Mesodermal cell (in vitro differentiated cells): ENCODE results near the gene OR8U1. TPM values are rescaled to one million over a fixed set of nuclear protein-coding genes. Genes with fewer than 3 reads are reported as not detected.
A peak's percentile ranks its signal among the peaks of the same experiment; 100 is the strongest.
"Not testable (repeated sequence)": the region's sequence is repeated elsewhere in the genome, so short reads cannot be mapped to it uniquely, and the experiment has no call there.

ENCODE experiments used
- H3K27ac ChIP-seq: 2 replicates; pipeline ENCODE4 v1.7.0; 2013; ENCODE audit warnings: mild to moderate bottlenecking, low read depth, low read length, moderate library complexity; ENCODE audit not compliant: severe bottlenecking
- H3K36me3 ChIP-seq: 2 replicates; pipeline ENCODE4 v1.7.1; 2013; ENCODE audit warnings: mild to moderate bottlenecking, low read length, moderate library complexity; ENCODE audit not compliant: control insufficient read depth, insufficient read depth
- H3K4me1 ChIP-seq: one replicate; pipeline ENCODE4 v1.7.1; 2013; ENCODE audit warnings: mild to moderate bottlenecking, low read length; ENCODE audit not compliant: insufficient read depth, control insufficient read depth, poor library complexity, severe bottlenecking
- H3K4me3 ChIP-seq: 2 replicates; pipeline ENCODE4 v1.7.0; 2013; ENCODE audit warnings: low read length, control low read depth, mild to moderate bottlenecking; ENCODE audit not compliant: insufficient read depth, poor library complexity, severe bottlenecking; ENCODE audit errors: extremely low read depth
- H3K9me3 ChIP-seq: 2 replicates; pipeline ENCODE4 v1.7.1; 2013; ENCODE audit warnings: mild to moderate bottlenecking, low read length, moderate library complexity; ENCODE audit not compliant: control insufficient read depth
- WGBS, 2 experiments: methylation state at CpG; one replicate each; pipeline ENCODE4 v1.1.5; 2013; ENCODE audit warnings: missing lambda C conversion rate in 2 of 2; ENCODE audit not compliant: insufficient coverage in 2 of 2; 5-methylcytosine and 5-hydroxymethylcytosine counted together
- polyA plus RNA-seq, 2 experiments: library from polyadenylated mRNA; stranded (reverse); fragments of 50-300 nt; gene quantifications; one replicate each; pipeline ENCODE4 v1.2.3, GENCODE V29; 2013

OR8U1 gene
- polyA plus RNA-seq (2013, experiment 1 of 2), result not detected
- not detected for polyA plus RNA-seq (2013, experiment 2 of 2)

GRCh38 chr11:56375324-56375723 lies at the start of gene OR8U1:
OR8U1 (plus strand) TSS chr11:56375624; CDS start chr11:56375624, 0 bp downstream.
- no peaks in the 10 kb centered on the region for H3K9me3 ChIP-seq
- no peaks in the 10 kb centered on the region for H3K4me1 ChIP-seq
- H3K27ac ChIP-seq, result no peak within 1 kb of the TSS
- WGBS, 2 experiments, result 54 to 80% methylated on average over 1 of the region's 2 CpGs
- no peak within 1 kb of the TSS for H3K4me3 ChIP-seq
- no peaks in the 10 kb centered on the region for H3K36me3 ChIP-seq

DNA sequence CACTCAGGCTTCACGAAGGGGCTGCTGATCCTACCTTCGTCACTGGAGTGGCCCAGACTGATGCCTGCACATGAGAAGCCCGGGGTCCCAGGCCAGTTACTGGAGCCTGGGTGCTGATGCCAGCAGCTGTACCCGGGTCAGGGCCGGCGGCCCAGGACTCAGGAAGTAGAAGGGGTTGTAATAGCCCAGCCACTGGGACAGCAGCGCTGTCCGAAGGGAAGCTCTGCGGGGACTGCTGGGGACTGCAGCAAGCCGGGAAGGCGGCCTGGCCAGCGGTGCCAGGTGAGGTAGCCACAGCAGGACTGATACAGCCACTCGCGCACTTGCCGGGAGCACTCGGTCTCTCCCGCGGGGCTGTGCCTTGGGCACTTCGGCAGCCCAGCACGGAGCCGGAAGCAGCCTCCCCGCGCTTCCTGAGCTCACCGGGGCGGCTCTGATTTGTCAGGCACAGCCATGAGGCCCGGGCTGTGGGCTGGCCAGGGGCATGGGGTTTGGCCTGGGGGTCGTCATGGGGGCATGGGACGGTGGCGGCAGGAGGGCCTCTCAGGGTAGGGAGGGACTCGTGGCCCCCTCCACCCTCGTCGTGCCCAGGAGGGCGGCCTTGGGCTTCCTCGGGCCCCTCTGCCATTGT lies 43.4 kb upstream of the OR8U1 start:
- no peak overlapping the region for H3K27ac ChIP-seq
- 93 to 96% methylated on average over 28 of the region's 34 CpGs for WGBS, 2 experiments
- H3K4me1 ChIP-seq, result peaks cover 6% of the 10 kb centered on the region
- no peaks in the 10 kb centered on the region for H3K9me3 ChIP-seq
- no peak overlapping the region for H3K4me3 ChIP-seq
- H3K36me3 ChIP-seq, result no peaks in the 10 kb centered on the region

- 88 to 94% methylated on average over 2 to 3 of the region's 3 CpGs for WGBS, 2 experiments
- Histone ChIP-seq H3K4me1 (peaks cover 11% of the 10 kb centered on the region), H3K4me3 (no peak overlapping the region), H3K36me3 (no peaks in the 10 kb centered on the region), H3K27ac (peak overlapping the region; percentile 55), H3K9me3 (no peaks in the 10 kb centered on the region)
Measured at GRCh38 chr11:56333156-56333555, 42.3 kb upstream of the OR8U1 start.

- Histone ChIP-seq H3K27ac (no peak overlapping the region), H3K9me3 (no peaks in the 10 kb centered on the region), H3K36me3 (no peaks in the 10 kb centered on the region), H3K4me3 (no peak overlapping the region), H3K4me1 (peaks cover 7% of the 10 kb centered on the region)
Measured at GRCh38 chr11:56340289-56340688, 35.1 kb upstream of the OR8U1 start.

DNA sequence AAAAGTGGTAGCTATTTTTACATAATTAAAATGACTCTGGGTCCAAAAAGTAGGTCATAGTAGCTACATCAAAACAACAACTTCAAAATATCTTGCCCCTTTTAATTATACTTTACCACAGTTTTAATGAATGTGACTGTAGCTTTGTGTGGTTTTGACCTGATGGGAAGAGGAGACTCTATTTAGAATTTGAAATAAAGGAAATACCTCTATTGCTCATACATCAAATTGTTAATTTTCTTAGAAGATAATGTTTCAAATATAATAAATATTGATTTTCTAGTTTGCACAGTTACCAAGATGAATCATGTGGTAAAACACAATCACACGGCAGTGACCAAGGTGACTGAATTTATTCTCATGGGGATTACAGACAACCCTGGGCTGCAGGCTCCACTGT lies 29.7 kb upstream of the OR8U1 start, which contains the start of gene OR8K1:
Gene OR8K1 (plus strand): TSS at position 301 of the 400 bp plus-strand sequence. CDS start 0 bp downstream, at position 301.
- H3K27ac ChIP-seq, result no peak within 1 kb of the TSS
- H3K4me3 ChIP-seq, result no peak within 1 kb of the TSS
- no peaks in the 10 kb centered on the region for H3K9me3 ChIP-seq
- H3K4me1 ChIP-seq, result no peaks in the 10 kb centered on the region
- WGBS, 2 experiments, result 80 to 100% methylated on average over 1 of the region's 1 CpG
- H3K36me3 ChIP-seq, result no peaks in the 10 kb centered on the region

- Histone ChIP-seq H3K4me1 (no peaks in the 10 kb centered on the region), H3K36me3 (no peaks in the 10 kb centered on the region), H3K9me3 (no peaks in the 10 kb centered on the region), H3K27ac (no peak within 1 kb of the TSS), H3K4me3 (no peak within 1 kb of the TSS)
- 80% methylated on average over 1 of the region's 2 CpGs; no CpG with 5 or more reads in 1 of the 2 experiments for WGBS, 2 experiments
Measured at GRCh38 chr11:56353991-56354390, 21.4 kb upstream of the OR8U1 start, which contains the start of gene OR8J1. OR8J1 (plus strand) TSS chr11:56354291; CDS start chr11:56360247, 5,956 bp downstream.

DNA sequence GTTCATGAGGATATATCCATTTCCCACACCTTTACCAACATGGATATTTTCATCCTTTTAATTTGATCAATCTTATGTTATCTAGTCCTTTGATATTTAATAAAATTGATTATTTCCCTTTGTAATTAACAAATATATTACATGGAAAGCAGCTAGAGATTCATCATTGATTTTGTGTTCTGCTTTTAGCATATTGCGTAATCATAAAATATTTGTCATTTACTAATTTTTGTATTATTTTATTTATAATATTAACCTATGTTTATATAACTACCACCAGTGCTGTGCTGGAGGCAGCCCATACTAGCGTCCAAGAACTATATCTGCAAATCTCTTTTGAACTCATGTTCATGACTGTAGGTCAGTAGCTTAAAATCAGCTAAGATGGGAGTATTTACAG lies 4.7 kb downstream of the OR8U1 start:
- H3K4me3 ChIP-seq, result no peak overlapping the region
- no peaks in the 10 kb centered on the region for H3K9me3 ChIP-seq
- H3K36me3 ChIP-seq, result no peaks in the 10 kb centered on the region
- H3K27ac ChIP-seq, result no peak overlapping the region
- no peaks in the 10 kb centered on the region for H3K4me1 ChIP-seq
- no CpG with 5 or more reads among the region's 2 CpGs for WGBS, 2 experiments

DNA sequence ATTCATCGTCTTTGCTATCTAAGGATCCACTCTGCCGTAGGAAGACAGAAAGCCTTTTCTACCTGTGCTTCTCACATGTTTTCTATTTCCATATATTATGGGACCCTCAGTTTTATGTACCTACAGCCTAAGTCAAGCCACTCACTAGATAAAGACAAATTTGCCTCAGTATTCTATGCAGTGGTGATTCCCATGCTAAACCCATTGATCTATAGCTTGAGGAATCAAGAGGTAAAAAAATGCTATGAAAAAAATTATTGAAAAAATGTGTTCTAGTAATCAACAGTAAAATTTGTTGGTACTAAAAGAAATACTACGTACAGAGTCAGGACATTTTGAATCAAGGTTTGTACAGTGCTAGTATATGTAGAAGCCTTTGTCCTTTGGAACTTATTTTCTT lies 19.0 kb downstream of the OR8U1 start:
- Histone ChIP-seq H3K4me1 (no peaks in the 10 kb centered on the region), H3K4me3 (no peak overlapping the region), H3K9me3 (no peaks in the 10 kb centered on the region), H3K27ac (no peak overlapping the region), H3K36me3 (no peaks in the 10 kb centered on the region)
- 90 to 97% methylated on average over 3 of the region's 3 CpGs for WGBS, 2 experiments

- H3K9me3 ChIP-seq, result no peaks in the 10 kb centered on the region
- no peak overlapping the region for H3K4me3 ChIP-seq
- H3K27ac ChIP-seq, result no peak overlapping the region
- H3K36me3 ChIP-seq, result no peaks in the 10 kb centered on the region
- 54 to 84% methylated on average over 2 of the region's 3 CpGs for WGBS, 2 experiments
- no peaks in the 10 kb centered on the region for H3K4me1 ChIP-seq
Measured at GRCh38 chr11:56396047-56396446, 20.6 kb downstream of the OR8U1 start.

DNA sequence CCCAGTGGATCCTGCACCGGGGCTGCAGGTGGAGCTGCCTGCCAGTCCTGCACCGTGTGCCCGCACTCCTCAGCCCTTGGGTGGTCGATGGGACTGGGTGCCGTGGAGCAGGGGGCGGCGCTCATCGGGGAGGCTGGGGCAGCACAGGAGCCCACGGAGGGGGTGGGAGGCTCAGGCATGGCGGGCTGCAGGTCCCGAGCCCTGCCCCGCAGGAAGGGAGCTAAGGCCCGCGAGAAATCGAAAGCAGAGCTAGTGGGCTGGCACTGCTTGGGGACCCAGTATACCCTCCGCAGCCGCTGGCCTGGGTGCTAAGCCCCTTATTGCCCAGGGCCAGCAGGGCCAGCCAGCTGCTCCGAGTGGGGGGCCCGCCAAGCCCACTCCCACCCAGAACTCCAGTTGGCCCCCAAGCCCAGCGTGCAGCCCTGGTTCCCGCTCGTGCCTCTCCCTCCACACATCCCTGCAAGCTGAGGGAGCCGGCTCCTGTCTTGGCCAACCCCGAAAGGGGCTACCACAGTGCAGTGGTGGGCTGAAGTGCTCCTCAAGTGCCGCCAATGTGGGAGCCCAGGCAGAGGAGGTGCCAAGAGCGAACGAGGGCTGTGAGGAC lies 26.5 kb downstream of the OR8U1 start:
- H3K4me1 ChIP-seq, H3K27ac ChIP-seq, H3K4me3 ChIP-seq, H3K36me3 ChIP-seq, H3K9me3 ChIP-seq: not testable (repeated sequence)
- WGBS, 2 experiments, result 87 to 88% methylated on average over 9 to 16 of the region's 27 CpGs

DNA sequence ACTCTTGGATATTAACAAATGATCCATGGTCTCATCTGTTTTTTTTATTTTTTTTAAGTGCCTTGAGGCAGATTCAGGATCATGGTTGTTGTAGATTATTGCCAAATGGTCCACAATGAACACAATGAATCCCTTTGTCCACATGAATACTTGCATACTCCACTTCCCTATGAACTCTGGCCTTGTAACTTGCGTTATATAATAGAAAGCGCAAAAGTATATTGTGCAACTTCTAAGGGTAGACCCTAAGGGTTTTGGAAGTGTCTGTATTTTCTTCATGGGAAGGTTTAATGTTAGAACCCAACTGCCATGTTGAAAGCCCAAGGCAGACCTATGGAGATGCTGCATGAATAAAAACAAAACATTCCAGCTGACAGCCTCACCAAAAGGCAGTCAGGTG lies 29.0 kb downstream of the OR8U1 start:
- peaks cover 5% of the 10 kb centered on the region for H3K9me3 ChIP-seq
- WGBS, 2 experiments, result no CpG with 5 or more reads among the region's 2 CpGs
- H3K4me1 ChIP-seq, result no peaks in the 10 kb centered on the region
- H3K27ac ChIP-seq, result no peak overlapping the region
- no peaks in the 10 kb centered on the region for H3K36me3 ChIP-seq
- no peak overlapping the region for H3K4me3 ChIP-seq
